ENCODE data around the gene METAP2. TPM values are rescaled to one million over a fixed set of nuclear protein-coding genes. Genes with fewer than 3 reads are reported as not detected.

The METAP2 gene
- total RNA-seq, 1 experiment from 2014 or later: 127 TPM

GRCh38 chr12:95517246-95517645 lies 43.3 kb downstream of the METAP2 start (continued):
- no peak for TF ChIP-seq TCF7L2 (IDR thresholded peaks at IDR 0.05; ENCODE audit: borderline replicate concordance, extremely low read depth, insufficient read depth, insufficient read length)

GRCh38 chr12:95518944-95519343 lies 45.0 kb downstream of the METAP2 start:
- BruUV-seq (replicated peaks): no TSS peak
- no peak for DNase-seq (ENCODE audit: low read depth, low spot score)
- intact Hi-C loops (cut with micrococcal nuclease): no loop called here
- Histone ChIP-seq H3K4me1 (ENCODE audit: control insufficient read depth in 1 of 2, insufficient read depth in 2 of 2, low read length in 2 of 2) (no peaks in the 10 kb centered on the region), H3K9me2 (ENCODE audit: insufficient read depth) (no peaks in the 10 kb centered on the region), H3K79me2 (ENCODE audit: insufficient read depth, low read length) (no peaks in the 10 kb centered on the region), H3K9me3 (ENCODE audit: control insufficient read depth in 1 of 2, insufficient read depth in 1 of 2, low read depth in 1 of 2, low read length in 2 of 2) (no peaks in the 10 kb centered on the region), H3K4me3 (replicated peaks in 1 of 2; ENCODE audit: low read depth in 1 of 2, low read length in 2 of 2) (no peak overlapping the region), H3K9ac (ENCODE audit: low read length) (no peak overlapping the region), H3K36me3 (ENCODE audit: control insufficient read depth in 1 of 2, insufficient read depth in 2 of 2, low read length in 2 of 2) (peaks cover 3 to 7% of the 10 kb centered on the region in 2 experiments), H2AFZ (ENCODE audit: low read depth, low read length, poor library complexity, severe bottlenecking) (no peak overlapping the region), H3K27ac (ENCODE audit: low read depth, low read length) (no peak overlapping the region), H3K4me2 (ENCODE audit: low read length) (no peak overlapping the region), H3K27me3 (ENCODE audit: insufficient read depth, low read length) (no peaks in the 10 kb centered on the region), H4K20me1 (ENCODE audit: insufficient read depth) (no peaks in the 10 kb centered on the region)
- CTCF ChIA-PET: no interaction called here
- RAD21 ChIA-PET (ENCODE audit: low non-redundant PET in 1 of 2, low total read pairs in 2 of 2, uncharacterized antibody in 2 of 2, unreplicated experiment in 2 of 2): no interaction called here
- TF ChIP-seq ZBTB33 (IDR thresholded peaks at IDR 0.05; ENCODE audit: extremely low read depth, insufficient replicate concordance, low read length) (no peak), YY1 (IDR thresholded peaks at IDR 0.05; ENCODE audit: extremely low read depth, insufficient replicate concordance, low read depth, low read length) (no peak), REST (IDR thresholded peaks at IDR 0.05; ENCODE audit: low read depth) (no peak), CTCF (IDR thresholded peaks at IDR 0.05 in 2 of 3, conservative IDR thresholded peaks at IDR 0.05 in 1 of 3; ENCODE audit: borderline replicate concordance in 1 of 3, insufficient read depth in 1 of 3, low read depth in 2 of 3, low read length in 2 of 3) (no peak), CBX3 (IDR thresholded peaks at IDR 0.05; ENCODE audit: low read depth) (no peak), EGR1 (IDR thresholded peaks at IDR 0.05; ENCODE audit: low read depth) (no peak), JUND (IDR thresholded peaks at IDR 0.05) (no peak), ATF3 (IDR thresholded peaks at IDR 0.05) (no peak), FOSL1 (IDR thresholded peaks at IDR 0.05; ENCODE audit: low read depth) (no peak), TCF7L2 (IDR thresholded peaks at IDR 0.05; ENCODE audit: borderline replicate concordance, extremely low read depth, insufficient read depth, insufficient read length) (no peak), POLR2A (IDR thresholded peaks at IDR 0.05; ENCODE audit: borderline replicate concordance, extremely low read depth, insufficient read depth, insufficient read length) (no peak), EZH2 (IDR thresholded peaks at IDR 0.05) (no peak)
- ATAC-seq: no peak
- POLR2A ChIA-PET: no interaction called here

Measured in HCT116 (cell line).